GM20000 (cell line): ENCODE measurements around the gene BPIFB1.

Experiments used
- DNase-seq: peaks from one replicate; pipeline ENCODE4 v3.0.0; 2012; ENCODE audit warnings: low spot score
- CTCF ChIP-seq: IDR thresholded peaks from 2 replicates; pipeline ENCODE4 v1.5.1; 2012; ENCODE audit warnings: mild to moderate bottlenecking, control low read depth; ENCODE audit errors: extremely low read depth, missing control alignments

BPIFB1 gene

GRCh38 chr20:33240923-33241322, 42.1 kb upstream of the BPIFB1 start:
- no peak for TF ChIP-seq CTCF
- DNase-seq = no peak

GRCh38 chr20:33242319-33243100, 40.5 kb upstream of the BPIFB1 start:
- DNase-seq = no peak
- TF ChIP-seq CTCF = no peak

- TF ChIP-seq CTCF = no peak
- no peak for DNase-seq
These were observed 36.9 kb upstream of the BPIFB1 start for GRCh38 chr20:33246077-33246476.

- no peak for DNase-seq
These were observed 33.6 kb upstream of the BPIFB1 start for GRCh38 chr20:33249456-33249855.

GRCh38 chr20:33250666-33251065, 32.3 kb upstream of the BPIFB1 start:
- no peak for TF ChIP-seq CTCF

More at GRCh38 chr20:33249456-33249855, 33.6 kb upstream of the BPIFB1 start:
- TF ChIP-seq CTCF = no peak

GRCh38 chr20:33251496-33251895, 31.5 kb upstream of the BPIFB1 start:
- no peak for TF ChIP-seq CTCF
- no peak for DNase-seq

More at GRCh38 chr20:33250666-33251065, 32.3 kb upstream of the BPIFB1 start:
- DNase-seq = no peak

GRCh38 chr20:33252460-33252859, 30.6 kb upstream of the BPIFB1 start:
- DNase-seq = no peak
- TF ChIP-seq CTCF = no peak
